GM19043 (cell line): Measurements from ENCODE around the gene NGLY1.
A peak's percentile ranks its signal among the peaks of the same experiment; 100 is the strongest.

Experiments
- ATAC-seq: cut with Tn5 transposase; IDR thresholded peaks from one replicate; pipeline ENCODE4 v1.9.1; 2021; ENCODE audit warnings: low read depth; ENCODE audit not compliant: unreplicated experiment

Gene NGLY1

GRCh38 chr3:25785826-25786225 is 2.6 kb upstream of the NGLY1 start:
- ATAC-seq, result no peak

- no peak for ATAC-seq
These were observed 1.7 kb upstream of the NGLY1 start for GRCh38 chr3:25784971-25785370.

GRCh38 chr3:25783661-25784512 is 644 bp upstream of the NGLY1 start:
- ATAC-seq, result peak; percentile 15

- no peak for ATAC-seq
These were observed 656 bp downstream of the NGLY1 start for GRCh38 chr3:25782636-25782937.

GRCh38 chr3:25781758-25782594 is 1.3 kb downstream of the NGLY1 start:
- peak; percentile 50 for ATAC-seq

GRCh38 chr3:25781145-25781757 is 2.0 kb downstream of the NGLY1 start:
- ATAC-seq, result no peak

- ATAC-seq, result no peak
These were observed 2.6 kb downstream of the NGLY1 start for GRCh38 chr3:25780618-25781017.

GRCh38 chr3:25775936-25776335 is 7.3 kb downstream of the NGLY1 start:
- peak; percentile 58 for ATAC-seq

- peak; percentile 90 for ATAC-seq
These were observed 14.4 kb downstream of the NGLY1 start for GRCh38 chr3:25768851-25769250.

- ATAC-seq, result no peak
These were observed 31.5 kb downstream of the NGLY1 start for GRCh38 chr3:25751725-25752124.

GRCh38 chr3:25751048-25751447 is 32.2 kb downstream of the NGLY1 start:
- no peak for ATAC-seq

- no peak for ATAC-seq
These were observed 34.1 kb downstream of the NGLY1 start for GRCh38 chr3:25749031-25749581.

GRCh38 chr3:25748189-25748588 is 35.1 kb downstream of the NGLY1 start:
- ATAC-seq, result no peak

- ATAC-seq, result no peak
These were observed 36.2 kb downstream of the NGLY1 start for GRCh38 chr3:25747033-25747432.

GRCh38 chr3:25744470-25744869 is 38.8 kb downstream of the NGLY1 start:
- ATAC-seq, result no peak

- ATAC-seq, result no peak
These were observed 55.1 kb downstream of the NGLY1 start for GRCh38 chr3:25728101-25728500.

GRCh38 chr3:25727316-25727715 is 55.9 kb downstream of the NGLY1 start:
- no peak for ATAC-seq

GRCh38 chr3:25725810-25726209 is 57.4 kb downstream of the NGLY1 start:
- ATAC-seq, result no peak

- no peak for ATAC-seq
These were observed 58.1 kb downstream of the NGLY1 start for GRCh38 chr3:25724948-25725645.

GRCh38 chr3:25723802-25724201 is 59.4 kb downstream of the NGLY1 start:
- ATAC-seq, result peak; percentile 70
